Cardiac muscle cell (in vitro differentiated cells and primary cell): Measurements from ENCODE around the gene DOCK3. TPM values are rescaled to one million over a fixed set of nuclear protein-coding genes. Genes with fewer than 3 reads are reported as not detected.

Experiments
- DNase-seq, 2 donors: peaks; one replicate each; pipeline versions ENCODE4 v3.0.0 to v3.0.0-alpha.2; 2010 to 2017; ENCODE audit warnings: low read depth in 1 of 2, low spot score in 1 of 2
- H3K27ac ChIP-seq: fragments of 200-600 bp; sonication (generic); 2 replicates; pipeline ENCODE4 v1.5.1; 2016
- H3K27me3 ChIP-seq: fragments of 200-600 bp; sonication (generic); 2 replicates; pipeline ENCODE4 v1.6.0; 2016; ENCODE audit warnings: control low read depth
- H3K36me3 ChIP-seq: fragments of 200-600 bp; sonication (generic); 2 replicates; pipeline ENCODE4 v1.5.1; 2016; ENCODE audit warnings: control low read depth
- H3K4me1 ChIP-seq: fragments of 200-600 bp; sonication (generic); 2 replicates; pipeline ENCODE4 v1.8.1; 2017; ENCODE audit warnings: low read depth, mild to moderate bottlenecking, mixed run types
- H3K4me3 ChIP-seq: fragments of 200-600 bp; sonication (generic); 2 replicates; pipeline ENCODE4 v1.5.1; 2016; ENCODE audit warnings: mild to moderate bottlenecking
- H3K9me3 ChIP-seq: fragments of 200-600 bp; sonication (generic); 2 replicates; pipeline ENCODE4 v1.5.1; 2017; ENCODE audit warnings: low read depth, mild to moderate bottlenecking, control low read depth
- polyA plus RNA-seq: library from polyadenylated mRNA; unstranded; fragments of >200 nt; fragmentation: Nextera tagmentation; extraction: Ambion mirVana; gene quantifications from 2 replicates; pipeline ENCODE4 v1.2.1, GENCODE V29; 2016
- total RNA-seq: library from RNA; depleted of rRNA; stranded (reverse); fragments of >200 nt; gene quantifications from 2 replicates; pipeline ENCODE4 v1.2.3, GENCODE V29; 2016
- TF ChIP-seq, protein P1 (sequence below): IDR thresholded peaks from 2 replicates; pipeline ENCODE4 v1.5.1; 2012; ENCODE audit warnings: low read depth, mild to moderate bottlenecking, low read length

DOCK3 gene
- total and polyA plus RNA-seq, 2 experiments from 2014 or later: 0.56 to 1.3 TPM

DNA sequence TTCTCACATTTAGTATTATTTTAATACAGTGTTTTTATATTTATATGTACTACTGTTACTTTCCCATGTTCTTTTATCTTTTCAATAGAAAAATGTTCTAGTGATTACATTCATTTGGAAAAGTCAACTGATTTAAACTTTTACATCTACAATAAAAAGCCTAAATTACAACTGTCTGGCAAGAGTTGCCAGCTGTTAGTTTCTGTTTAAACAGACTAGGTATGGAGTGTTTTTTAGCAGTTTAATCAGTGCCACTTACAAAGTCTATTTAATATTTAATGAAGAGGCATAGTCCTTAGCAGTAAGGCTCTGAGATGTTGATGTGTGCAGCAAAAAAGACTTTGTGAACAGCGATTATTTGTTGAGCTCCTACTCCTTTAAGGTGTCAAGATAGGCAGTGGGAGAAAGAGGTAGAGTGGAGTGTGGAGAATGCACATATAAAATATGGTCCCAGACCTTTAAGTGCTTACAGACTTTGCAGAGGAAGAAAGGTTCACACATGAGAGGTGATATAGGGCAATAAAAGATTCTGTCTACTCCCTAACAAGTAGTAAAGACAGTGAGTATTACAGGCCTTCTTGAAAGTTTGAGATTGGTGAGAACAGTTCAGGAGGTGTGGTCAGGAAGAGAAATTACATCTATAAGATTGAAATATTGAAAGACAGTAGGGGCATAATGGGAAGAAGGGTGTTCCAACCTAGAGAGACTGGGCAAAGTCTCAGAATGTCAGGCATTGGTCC, 320.5 kb downstream of the DOCK3 start:
- Histone ChIP-seq H3K27me3 (no peaks in the 10 kb centered on the region), H3K27ac (no peak overlapping the region), H3K4me1 (no peaks in the 10 kb centered on the region), H3K36me3 (no peaks in the 10 kb centered on the region), H3K4me3 (no peak overlapping the region), H3K9me3 (no peaks in the 10 kb centered on the region)
- no peak for DNase-seq
- TF ChIP-seq, protein P1, sequence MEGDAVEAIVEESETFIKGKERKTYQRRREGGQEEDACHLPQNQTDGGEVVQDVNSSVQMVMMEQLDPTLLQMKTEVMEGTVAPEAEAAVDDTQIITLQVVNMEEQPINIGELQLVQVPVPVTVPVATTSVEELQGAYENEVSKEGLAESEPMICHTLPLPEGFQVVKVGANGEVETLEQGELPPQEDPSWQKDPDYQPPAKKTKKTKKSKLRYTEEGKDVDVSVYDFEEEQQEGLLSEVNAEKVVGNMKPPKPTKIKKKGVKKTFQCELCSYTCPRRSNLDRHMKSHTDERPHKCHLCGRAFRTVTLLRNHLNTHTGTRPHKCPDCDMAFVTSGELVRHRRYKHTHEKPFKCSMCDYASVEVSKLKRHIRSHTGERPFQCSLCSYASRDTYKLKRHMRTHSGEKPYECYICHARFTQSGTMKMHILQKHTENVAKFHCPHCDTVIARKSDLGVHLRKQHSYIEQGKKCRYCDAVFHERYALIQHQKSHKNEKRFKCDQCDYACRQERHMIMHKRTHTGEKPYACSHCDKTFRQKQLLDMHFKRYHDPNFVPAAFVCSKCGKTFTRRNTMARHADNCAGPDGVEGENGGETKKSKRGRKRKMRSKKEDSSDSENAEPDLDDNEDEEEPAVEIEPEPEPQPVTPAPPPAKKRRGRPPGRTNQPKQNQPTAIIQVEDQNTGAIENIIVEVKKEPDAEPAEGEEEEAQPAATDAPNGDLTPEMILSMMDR: no peak

DNA sequence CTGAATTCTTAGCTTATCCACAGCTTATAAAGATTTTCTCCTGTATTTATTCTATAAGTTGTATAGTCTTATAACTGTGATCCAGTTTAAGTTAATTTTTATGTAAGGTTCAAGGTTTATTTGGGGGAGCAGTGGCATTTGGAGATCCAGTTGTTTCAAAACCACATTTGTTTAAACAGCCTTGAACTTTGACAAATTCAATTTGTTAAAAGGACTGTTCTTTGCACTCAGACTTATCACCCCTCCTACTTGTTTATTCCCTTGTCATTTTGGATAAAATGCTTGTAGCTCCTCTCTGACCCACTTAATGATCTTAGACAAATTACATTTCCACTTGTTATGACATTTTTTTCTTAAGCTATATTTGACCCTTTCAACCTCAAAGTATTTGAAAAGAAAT, 327.8 kb downstream of the DOCK3 start:
- no peak for DNase-seq
- no peaks in the 10 kb centered on the region for H3K4me1 ChIP-seq
- H3K4me3 ChIP-seq: no peak overlapping the region
- H3K27ac ChIP-seq: no peak overlapping the region
- TF ChIP-seq, protein P1: no peak
- no peaks in the 10 kb centered on the region for H3K27me3 ChIP-seq
- no peaks in the 10 kb centered on the region for H3K36me3 ChIP-seq
- H3K9me3 ChIP-seq: no peaks in the 10 kb centered on the region

DNA sequence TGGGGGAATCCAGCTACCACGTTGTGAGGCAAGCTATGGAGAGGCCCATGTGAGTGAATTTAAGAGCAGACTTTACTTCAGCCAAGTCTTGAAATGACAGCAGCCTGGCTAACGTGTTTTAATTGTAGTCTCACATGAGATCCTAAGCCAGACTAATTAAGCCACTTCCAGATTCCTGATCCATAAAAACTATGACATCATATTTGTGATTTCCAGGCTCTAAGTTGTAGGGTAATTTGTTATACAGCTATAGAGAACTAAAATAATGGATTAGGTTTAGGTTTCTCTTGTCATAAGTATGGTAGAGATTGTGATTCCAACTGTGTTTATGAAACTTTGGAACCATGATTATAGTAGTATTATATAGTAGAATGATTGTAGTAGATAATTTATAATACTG, 329.5 kb downstream of the DOCK3 start:
- DNase-seq: no peak
- H3K4me1 ChIP-seq: no peaks in the 10 kb centered on the region
- TF ChIP-seq, protein P1: no peak
- H3K4me3 ChIP-seq: no peak overlapping the region
- no peak overlapping the region for H3K27ac ChIP-seq
- H3K36me3 ChIP-seq: no peaks in the 10 kb centered on the region
- H3K9me3 ChIP-seq: no peaks in the 10 kb centered on the region
- H3K27me3 ChIP-seq: no peaks in the 10 kb centered on the region

DNA sequence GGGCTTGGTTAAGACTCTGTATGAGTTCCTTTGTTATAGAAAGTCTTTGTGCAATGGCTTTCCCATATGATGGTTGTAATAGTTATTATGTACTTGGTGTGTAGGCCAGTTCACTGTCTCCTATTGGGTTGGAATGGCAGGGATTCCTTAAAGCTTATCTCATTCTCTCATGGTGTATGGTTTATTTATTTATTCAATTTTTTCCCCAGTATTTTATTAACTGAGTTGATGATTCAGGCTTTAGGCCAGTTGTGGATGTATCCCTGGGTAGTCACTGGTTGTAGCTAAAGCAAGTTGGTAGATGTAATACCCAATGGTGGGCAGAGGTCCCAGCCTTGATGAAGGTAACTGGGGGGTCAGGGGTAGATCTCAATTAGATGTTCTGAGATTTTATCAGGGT, 349.4 kb downstream of the DOCK3 start:
- H3K27ac ChIP-seq: no peak overlapping the region
- no peaks in the 10 kb centered on the region for H3K36me3 ChIP-seq
- H3K9me3 ChIP-seq: no peaks in the 10 kb centered on the region
- no peak overlapping the region for H3K4me3 ChIP-seq
- H3K27me3 ChIP-seq: no peaks in the 10 kb centered on the region
- TF ChIP-seq, protein P1: no peak
- DNase-seq: no peak
- no peaks in the 10 kb centered on the region for H3K4me1 ChIP-seq

DNA sequence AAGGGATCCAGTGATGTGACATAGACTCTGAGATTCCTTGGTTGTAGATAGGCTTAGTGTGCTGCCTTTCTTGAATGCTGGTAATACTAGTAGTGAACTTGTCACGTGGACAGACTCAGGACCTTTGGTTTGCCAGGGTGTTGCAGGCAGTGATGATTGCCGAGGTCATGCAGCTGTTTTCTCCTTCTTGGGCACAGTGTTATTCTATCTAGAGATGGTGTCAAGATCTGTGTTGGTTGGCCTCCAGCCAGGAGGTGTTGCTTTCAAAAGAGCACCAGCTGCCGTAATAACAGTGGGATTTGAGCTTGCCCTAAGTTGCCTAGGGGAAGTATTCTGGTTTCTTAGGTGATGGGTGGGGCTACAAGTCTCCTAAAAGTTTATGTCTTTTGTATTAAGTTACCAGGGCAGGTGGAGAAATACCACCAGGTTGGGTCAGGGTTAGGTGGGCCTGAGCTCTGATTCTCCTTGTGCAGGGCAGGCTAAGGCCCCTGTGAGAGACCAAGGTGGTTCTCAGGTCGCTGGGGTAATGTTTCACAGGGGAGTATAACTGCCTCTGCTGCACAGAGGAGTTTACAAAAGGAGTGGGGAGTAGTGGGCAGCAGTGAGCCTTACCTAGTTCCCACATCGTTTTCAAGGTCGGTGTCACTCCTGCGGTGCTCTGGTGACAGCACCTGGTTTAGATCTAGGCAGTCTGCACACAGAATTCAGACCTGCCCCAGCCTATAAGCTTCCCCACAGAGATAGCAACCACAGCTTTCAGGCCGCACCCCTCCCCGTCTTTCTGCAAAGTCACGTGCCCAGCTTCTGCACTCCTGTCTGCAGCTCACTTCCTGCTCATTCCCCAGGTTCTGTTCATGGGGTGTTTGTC, 350.3 kb downstream of the DOCK3 start:
- Histone ChIP-seq H3K4me1 (no peaks in the 10 kb centered on the region), H3K27ac (peak overlapping the region; percentile 27), H3K36me3 (no peaks in the 10 kb centered on the region), H3K4me3 (no peak overlapping the region), H3K9me3 (no peaks in the 10 kb centered on the region), H3K27me3 (no peaks in the 10 kb centered on the region)
- TF ChIP-seq, protein P1: no peak
- DNase-seq: peak in 1 of 2 donors; percentile 10
